LNCaP clone FGC (cell line): Measurements from ENCODE around the gene COX7B2.
A peak's percentile ranks its signal among the peaks of the same experiment; 100 is the strongest.

Source experiments
- DNase-seq: peaks from one replicate; pipeline ENCODE4 v3.0.0-alpha.2; 2011; ENCODE audit warnings: low read depth
- H3K4me3 ChIP-seq: 2 replicates; pipeline ENCODE4 v1.5.1; 2011; ENCODE audit warnings: mild to moderate bottlenecking, low read depth, low read length, control low read depth
- CTCF ChIP-seq: IDR thresholded peaks from 2 replicates; pipeline ENCODE4 v1.5.1; 2012; ENCODE audit warnings: mild to moderate bottlenecking; ENCODE audit not compliant: control insufficient read depth, insufficient read depth; ENCODE audit errors: extremely low read depth

The COX7B2 gene

GRCh38 chr4:46933686-46934085, 24.6 kb upstream of the COX7B2 start:
- no peak for DNase-seq
- no peak overlapping the region for H3K4me3 ChIP-seq
- no peak for TF ChIP-seq CTCF

GRCh38 chr4:46931981-46932380, 22.9 kb upstream of the COX7B2 start:
- no peak for DNase-seq
- TF ChIP-seq CTCF = peak; percentile 49
- H3K4me3 ChIP-seq = no peak overlapping the region

GRCh38 chr4:46930891-46931290, 21.8 kb upstream of the COX7B2 start:
- no peak overlapping the region for H3K4me3 ChIP-seq
- TF ChIP-seq CTCF = no peak
- no peak for DNase-seq

GRCh38 chr4:46927201-46927600, 18.2 kb upstream of the COX7B2 start:
- H3K4me3 ChIP-seq = no peak overlapping the region
- no peak for TF ChIP-seq CTCF
- DNase-seq = no peak

- no peak for TF ChIP-seq CTCF
- DNase-seq = no peak
- no peak overlapping the region for H3K4me3 ChIP-seq
These were observed 15.9 kb upstream of the COX7B2 start for GRCh38 chr4:46924789-46925529.

GRCh38 chr4:46922205-46922604, 13.2 kb upstream of the COX7B2 start:
- no peak for DNase-seq
- no peak for TF ChIP-seq CTCF
- H3K4me3 ChIP-seq = no peak overlapping the region

GRCh38 chr4:46908148-46908547, 897 bp downstream of the COX7B2 start:
- DNase-seq = no peak
- no peak for TF ChIP-seq CTCF
- 0 out of 2 replicates have a peak overlapping the region, but pooled peaks have one; percentile 14 for H3K4me3 ChIP-seq
